WTC11 (cell line): ENCODE results near the gene WDFY3.

Experiments
- ATF3 ChIP-seq: sonication (generic); formaldehyde crosslinking; conservative IDR thresholded peaks from 2 replicates; pipeline ENCODE4 v1.8.1; 2022; ENCODE audit warnings: mild to moderate bottlenecking, missing genetic modification reagents
- CTCF ChIP-seq: fragments of 200-600 bp; IDR thresholded peaks from 2 replicates; pipeline ENCODE4 v1.8.0; 2022; ENCODE audit warnings: antibody characterized with exemption
- E2F1 ChIP-seq: sonication (generic); formaldehyde crosslinking; IDR thresholded peaks from 2 replicates; pipeline ENCODE4 v1.8.0; 2022; ENCODE audit warnings: mild to moderate bottlenecking, missing genetic modification reagents
- FOXK1 ChIP-seq: sonication (generic); formaldehyde crosslinking; IDR thresholded peaks from 2 replicates; pipeline ENCODE4 v1.8.0; 2022; ENCODE audit warnings: mild to moderate bottlenecking, moderate library complexity, missing genetic modification reagents
- HMGXB4 ChIP-seq: sonication (generic); formaldehyde crosslinking; IDR thresholded peaks from 2 replicates; pipeline ENCODE4 v1.8.1; 2023; ENCODE audit warnings: mild to moderate bottlenecking, moderate library complexity, missing genetic modification reagents
- NR3C1 ChIP-seq: sonication (generic); formaldehyde crosslinking; conservative IDR thresholded peaks from 2 replicates; pipeline ENCODE4 v1.8.1; 2023; ENCODE audit warnings: low read depth, mild to moderate bottlenecking, missing genetic modification reagents
- ZNF423 ChIP-seq: fragments of 250-450 bp; sonication (Bioruptor Pico); IDR thresholded peaks from 2 replicates; pipeline ENCODE4 v2.1.2; 2022; ENCODE audit warnings: mild to moderate bottlenecking, moderate library complexity

GRCh38 chr4:84647312-84647884 lies 319.1 kb downstream of the WDFY3 start:
- TF ChIP-seq NR3C1 (CRISPR knock-in tag) (no peak), ATF3 (CRISPR knock-in tag) (no peak), HMGXB4 (CRISPR knock-in tag) (no peak), CTCF (no peak), FOXK1 (CRISPR knock-in tag) (0 out of 2 replicates have a peak, but pooled peaks have one; percentile 35), ZNF423 (peak; percentile 41; the same call in 1 of the 2 replicates), E2F1 (CRISPR knock-in tag) (no peak)
